HG02588 (cell line): ENCODE measurements around the gene KRTAP5-6.

Source experiments
- ATAC-seq: cut with Tn5 transposase; IDR thresholded peaks from one replicate; pipeline ENCODE4 v1.9.1; 2021; ENCODE audit warnings: mild to moderate bottlenecking, moderate library complexity; ENCODE audit not compliant: unreplicated experiment

Gene KRTAP5-6, protein sequence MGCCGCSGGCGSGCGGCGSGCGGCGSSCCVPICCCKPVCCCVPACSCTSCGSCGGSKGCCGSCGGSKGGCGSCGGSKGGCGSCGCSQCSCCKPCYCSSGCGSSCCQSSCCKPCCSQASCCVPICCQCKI

DNA sequence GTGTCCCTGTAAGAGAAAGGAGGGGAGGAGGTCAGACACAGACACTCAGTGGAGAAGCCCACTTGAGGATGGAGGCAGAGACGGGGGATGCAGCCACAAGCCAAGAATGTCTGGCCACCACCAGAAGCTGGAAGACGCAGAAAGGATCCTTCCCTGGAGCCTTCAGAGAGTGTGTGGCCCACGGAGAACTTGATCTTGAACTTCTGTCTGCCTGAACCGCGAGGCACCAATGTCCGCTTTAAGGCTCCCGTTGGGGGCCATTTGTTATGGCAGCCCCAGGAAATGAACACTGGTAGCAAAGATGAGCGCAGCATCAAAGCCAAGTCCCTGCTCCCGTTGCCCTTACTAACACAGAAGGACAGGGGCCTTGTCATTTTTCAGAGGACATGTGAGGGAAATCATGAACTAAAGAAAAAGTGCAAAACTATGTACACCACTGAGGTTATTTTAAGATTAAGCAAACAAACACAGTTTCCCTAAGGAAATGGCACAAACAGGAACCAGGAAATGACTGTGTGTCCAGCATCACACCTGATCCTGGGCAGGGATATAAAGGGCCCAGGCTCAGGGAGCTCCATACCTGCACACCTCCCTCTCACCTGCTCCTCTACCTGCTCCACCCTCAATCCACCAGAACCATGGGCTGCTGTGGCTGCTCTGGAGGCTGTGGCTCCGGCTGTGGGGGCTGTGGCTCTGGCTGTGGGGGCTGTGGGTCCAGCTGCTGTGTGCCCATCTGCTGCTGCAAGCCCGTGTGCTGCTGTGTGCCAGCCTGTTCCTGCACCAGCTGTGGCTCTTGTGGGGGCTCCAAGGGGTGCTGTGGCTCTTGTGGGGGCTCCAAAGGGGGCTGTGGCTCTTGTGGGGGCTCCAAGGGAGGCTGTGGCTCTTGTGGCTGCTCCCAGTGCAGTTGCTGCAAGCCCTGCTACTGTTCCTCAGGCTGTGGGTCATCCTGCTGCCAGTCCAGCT, at the start of gene KRTAP5-6:
Gene KRTAP5-6 (plus strand): TSS at position 588 of the 963 bp plus-strand sequence. CDS start 51 bp downstream, at position 639.
- no peak for ATAC-seq

DNA sequence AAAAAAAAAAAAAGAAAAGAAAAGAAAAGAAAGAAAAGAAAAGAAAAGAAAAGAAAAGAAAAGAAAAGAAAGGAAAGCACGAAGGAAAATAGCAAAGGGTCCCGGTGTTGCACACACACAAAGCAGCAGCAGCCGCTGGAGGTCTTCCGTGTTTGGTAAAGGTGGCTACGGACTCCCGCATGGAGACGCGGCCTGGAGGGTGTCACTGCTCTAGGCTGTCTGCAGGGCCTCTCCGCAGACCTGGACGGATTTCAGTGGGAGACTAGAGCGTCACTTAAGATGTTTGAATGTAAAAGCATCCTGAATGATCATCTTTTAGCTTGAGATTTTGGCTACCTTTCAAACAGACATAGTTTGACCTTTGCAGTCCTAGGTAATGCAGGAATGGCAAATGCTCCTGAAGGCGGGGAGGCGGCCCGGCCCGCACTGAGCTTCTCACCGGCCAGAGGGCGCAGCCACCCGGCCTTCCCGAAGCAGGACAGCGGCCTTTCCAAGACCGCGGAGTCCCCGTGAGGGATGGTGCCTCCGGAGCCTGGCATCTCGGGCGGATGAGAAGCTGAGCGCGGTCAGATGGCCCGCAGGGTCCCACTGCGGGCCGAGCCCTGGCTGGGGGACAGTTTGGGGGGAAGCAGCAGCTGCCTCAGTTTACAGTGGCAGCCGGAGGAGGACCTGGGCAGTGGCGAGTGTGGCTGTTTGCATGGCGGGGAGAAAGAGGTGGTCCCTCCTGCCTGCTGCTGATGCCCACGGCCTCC, 48.9 kb upstream of the KRTAP5-6 start:
- no peak for ATAC-seq

DNA sequence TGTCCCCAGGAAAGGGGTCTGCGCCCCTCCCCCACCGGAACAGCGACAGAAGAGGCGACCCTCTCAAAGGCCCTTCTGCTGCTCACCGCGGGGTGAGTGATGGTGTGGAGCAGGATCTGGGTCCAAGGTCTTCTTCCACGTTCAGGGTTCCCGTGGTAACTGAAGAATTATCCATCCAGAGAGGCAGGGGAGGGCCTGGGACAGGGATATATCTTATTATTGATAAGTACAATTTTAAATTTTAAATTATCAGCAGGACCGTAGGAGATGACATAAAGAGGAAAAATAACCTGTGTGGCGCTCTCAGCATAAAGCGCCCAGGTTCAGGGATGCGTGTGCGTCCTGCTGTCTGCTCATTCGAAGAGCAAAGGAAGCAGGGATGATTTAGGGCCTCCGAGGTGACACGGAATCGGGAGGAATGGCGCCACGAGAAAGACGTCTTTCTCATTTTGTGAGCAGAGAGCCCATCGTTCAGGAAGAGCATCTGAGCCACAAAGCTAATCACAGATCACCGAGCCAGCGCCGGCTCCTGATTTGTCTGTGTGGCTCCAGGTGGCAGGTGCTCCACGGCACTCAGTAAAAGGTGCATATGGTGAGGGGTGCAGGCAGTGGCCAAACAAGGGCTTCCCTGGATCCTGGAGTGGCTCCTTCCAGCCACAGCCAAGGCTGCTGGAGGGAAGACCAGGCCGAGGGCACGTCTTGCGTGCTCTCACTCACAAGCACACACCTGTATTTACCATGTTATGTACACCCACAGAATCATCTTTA, 48.2 kb upstream of the KRTAP5-6 start:
- no peak for ATAC-seq

DNA sequence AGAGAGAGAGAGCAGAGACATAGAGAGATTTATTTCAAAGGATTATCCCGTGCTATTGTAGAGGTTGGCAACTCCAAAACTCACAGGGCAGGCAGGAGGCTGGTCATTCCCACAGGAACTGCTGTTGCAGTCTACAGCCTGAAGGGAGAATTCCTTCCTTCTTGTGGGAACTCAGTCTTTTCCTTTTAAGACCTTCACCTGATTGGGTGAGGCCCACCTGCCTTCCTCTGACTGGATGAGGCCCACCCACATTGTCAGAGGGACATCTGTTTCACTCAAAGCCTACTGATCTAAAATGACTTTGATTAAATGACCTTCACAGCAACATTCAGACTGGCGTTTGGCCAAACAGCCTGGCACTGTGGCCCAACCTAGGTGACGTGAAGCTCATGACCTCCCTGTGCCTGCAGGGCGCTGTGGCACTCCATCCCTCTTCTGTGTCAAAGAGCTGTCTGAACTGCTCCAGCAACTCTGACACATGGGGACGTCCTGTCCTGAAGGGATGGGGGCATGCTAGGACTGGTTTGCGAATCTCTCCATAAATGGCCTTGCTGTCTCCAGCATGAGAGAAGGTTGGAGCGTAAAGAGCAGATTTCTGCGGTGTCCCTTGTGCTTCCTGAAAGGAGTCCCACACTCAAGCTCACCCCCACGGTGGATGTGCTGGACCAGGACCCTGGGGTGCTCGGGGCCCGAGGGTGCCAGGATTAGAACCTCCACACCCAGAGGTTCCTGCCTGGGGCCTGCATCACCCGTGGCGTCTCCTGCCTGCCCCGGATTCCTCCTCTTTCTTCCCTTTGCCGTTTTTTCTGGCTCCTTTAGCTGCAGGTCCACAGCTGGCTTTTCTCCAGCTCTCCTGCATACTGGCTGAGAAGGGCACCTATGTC, 46.7 kb upstream of the KRTAP5-6 start:
- ATAC-seq, result no peak

DNA sequence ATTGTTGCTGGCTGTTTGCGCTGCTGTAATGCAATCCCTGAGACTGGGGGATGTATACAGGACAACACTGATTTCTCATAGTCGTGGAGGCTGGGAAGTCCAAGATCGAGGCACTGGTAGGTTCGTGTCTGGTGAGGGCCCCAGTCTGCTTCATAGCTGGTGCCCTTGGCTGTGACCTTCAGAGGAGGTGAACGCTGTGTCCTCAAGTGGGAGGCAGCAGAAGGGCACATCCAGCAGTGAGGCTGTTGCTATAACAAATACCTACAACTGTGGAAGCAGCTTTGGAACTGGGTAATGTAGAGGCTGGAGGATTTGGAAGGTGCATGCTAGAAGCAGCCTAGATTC, 46.1 kb upstream of the KRTAP5-6 start:
- ATAC-seq, result no peak

DNA sequence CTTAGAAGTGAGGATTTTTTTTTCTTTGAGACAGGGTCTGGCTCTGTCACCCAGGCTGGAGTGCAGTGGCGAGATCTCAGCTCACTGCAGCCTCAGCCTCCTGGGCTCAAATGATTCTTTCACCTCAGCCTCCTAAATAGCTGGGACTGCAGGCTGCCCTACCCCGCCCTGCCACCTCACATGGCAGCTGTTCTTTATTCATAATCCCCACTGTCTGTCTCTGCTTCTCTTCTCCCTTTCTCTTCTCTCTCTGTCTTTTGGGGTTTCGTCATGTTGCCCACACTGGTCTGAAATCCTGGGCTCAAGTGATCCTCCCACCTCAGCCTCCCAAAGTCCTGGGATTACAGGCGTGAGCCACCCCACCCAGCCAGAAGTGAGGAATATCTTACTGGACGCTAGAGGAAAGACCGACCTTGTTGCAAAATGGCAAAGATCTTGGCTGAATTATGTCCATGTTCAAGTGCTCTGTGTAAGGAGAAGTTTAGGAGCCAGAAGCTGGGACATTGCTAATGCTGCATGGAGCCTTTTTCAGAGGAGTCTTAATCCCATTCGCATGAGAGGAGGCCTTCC, 45.5 kb upstream of the KRTAP5-6 start:
- ATAC-seq, result no peak

- ATAC-seq, result no peak
These were observed 45.0 kb upstream of the KRTAP5-6 start for GRCh38 chr11:1652026-1652425.

DNA sequence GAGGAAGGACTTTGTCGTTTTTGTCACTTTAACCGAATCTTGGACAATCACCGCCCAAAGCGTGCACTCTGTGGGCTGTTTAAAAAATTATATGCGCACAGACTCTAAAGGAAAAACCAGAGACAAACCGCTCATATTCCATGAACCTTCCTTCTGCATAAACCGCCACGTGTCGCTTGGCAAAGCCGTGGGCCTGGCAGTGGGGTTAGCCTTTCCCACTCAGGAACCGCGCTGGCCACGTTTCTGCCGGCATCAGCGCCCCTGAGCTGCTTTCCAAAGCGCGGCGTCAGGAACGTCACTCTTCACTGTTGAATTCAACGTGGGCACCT, 44.6 kb upstream of the KRTAP5-6 start:
- no peak for ATAC-seq

GRCh38 chr11:1652771-1653540, 44.0 kb upstream of the KRTAP5-6 start:
- no peak for ATAC-seq

DNA sequence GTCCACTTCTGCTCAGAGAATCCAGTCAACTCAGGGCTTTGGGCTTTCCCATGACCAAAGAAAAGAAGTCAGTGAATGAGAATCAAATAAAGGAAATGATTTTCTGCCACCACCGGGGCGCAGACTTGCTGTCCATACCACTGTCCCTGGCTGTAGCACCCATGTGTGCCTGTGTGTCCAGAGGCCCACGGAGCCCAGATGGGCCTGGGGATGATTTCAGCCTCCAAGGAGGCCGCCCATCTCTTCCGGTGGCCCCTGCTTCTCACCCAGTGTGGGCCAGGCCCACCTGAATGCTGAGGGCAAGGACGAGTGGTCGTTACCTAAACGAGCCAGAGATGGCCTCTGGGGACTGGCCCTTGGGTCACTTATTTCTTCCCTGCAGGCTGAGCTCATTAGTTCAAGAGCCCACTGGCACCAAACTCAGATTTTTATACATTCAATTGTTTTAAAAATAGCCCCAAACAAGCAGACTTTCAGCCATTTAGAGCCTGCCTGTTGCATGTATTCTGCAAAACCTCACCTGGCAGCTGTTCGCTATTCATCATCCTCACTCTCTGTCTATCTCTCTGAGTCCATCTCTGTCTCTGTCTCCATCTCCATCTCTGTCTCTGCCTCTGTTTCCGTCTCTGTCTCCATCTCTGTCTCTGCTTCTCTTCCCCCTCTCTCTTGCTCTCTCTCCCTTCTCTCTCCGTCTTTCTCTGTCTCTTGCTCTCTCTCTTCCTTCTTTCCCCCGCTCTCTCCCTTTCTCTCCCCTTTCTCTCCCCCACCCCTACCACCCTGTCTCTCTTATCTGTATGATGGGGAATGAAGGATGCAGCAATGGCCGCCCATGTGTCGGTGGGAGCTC, 43.2 kb upstream of the KRTAP5-6 start:
- no peak for ATAC-seq

GRCh38 chr11:1654388-1655167, 42.4 kb upstream of the KRTAP5-6 start:
- ATAC-seq, result no peak

- no peak for ATAC-seq
These were observed 41.6 kb upstream of the KRTAP5-6 start for GRCh38 chr11:1655168-1656060.

DNA sequence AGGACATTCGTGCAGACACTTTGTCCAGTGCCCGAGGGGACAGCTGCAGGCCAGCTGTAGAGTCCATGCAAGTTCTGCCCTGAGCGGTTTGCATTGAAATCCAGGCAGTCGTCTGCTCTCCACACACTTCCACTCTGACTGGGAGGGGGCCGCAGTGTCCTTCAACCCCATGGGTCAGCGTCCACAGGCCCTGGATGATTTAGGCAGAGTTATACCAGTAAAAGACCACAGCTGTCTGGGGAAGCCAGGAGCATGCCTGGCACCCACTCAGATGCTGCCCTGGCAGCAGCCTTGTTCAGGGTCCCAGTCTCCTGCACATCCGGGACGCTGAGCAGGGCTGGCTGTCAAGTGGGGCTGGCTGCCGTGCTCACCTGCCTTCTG, 40.9 kb upstream of the KRTAP5-6 start:
- ATAC-seq, result no peak

- ATAC-seq, result no peak
These were observed 40.3 kb upstream of the KRTAP5-6 start for GRCh38 chr11:1656670-1657069.

DNA sequence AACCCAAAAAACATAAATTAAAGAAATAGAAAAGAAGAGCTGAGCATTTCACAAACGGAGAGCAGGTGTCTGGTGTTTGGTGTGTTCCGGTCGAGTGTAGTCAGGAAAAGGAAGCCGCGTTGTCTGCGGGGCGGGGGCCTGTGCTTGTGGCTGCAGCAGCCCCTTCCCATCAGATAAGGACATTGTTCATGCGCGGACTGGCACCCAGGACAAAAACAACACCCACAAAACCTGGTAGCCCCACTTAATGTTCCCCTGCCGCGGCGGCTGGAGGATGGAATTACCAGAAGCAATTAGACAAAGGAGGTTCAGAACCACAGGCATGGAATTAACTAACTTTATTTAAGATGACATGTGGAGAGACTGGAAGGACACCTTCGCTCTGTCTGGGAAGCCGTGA, 37.5 kb upstream of the KRTAP5-6 start:
- no peak for ATAC-seq

DNA sequence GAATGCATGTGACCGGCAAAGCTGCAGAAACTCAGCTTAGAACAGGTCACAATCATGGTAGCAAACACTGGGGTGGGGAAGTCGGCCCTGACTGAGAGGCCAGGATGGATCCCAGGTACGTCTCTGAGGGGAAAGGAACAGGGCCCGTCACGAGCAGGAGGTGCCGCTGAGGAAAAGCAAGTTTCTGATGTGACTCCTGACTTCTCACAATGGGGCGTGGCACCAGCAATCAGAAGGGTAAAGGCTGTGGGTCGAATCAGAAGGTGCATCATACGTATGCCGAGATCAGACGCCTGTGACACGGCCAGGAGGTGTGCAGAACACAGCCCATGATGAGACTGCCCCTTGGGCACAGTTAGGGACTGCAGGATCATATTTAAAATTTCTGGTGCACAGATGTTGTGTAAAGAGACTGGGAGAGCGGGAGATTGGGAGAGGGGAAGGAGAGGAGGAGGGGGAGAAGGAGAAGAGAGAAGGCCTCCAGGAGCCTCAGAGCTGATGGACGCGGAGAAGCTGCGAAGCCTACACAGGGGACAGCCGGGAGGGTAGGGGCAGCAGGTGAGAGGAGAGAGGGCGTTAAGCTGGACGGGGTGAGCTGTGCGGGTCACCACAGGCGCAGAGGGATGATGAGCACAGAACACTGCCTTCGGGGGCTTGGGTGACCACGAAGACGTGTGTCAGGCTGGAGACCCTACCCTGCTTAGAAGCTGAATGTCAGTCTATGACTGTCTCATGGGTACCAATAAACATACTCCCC, 36.7 kb upstream of the KRTAP5-6 start:
- no peak for ATAC-seq
